Tibial artery (tissue), 4 donors: Measurements from ENCODE around the gene TMC2.
A peak's percentile ranks its signal among the peaks of the same experiment; 100 is the strongest.

Experiments used
- DNase-seq, 2 donors: peaks; one replicate each; pipeline ENCODE4 v3.0.0-alpha.2; 2019
- H3K27ac ChIP-seq, 2 donors: fragments of 200-600 bp; sonication (generic) in 1 of 2; 1 replicate in 1 of 2; 2 replicates in 1 of 2; pipeline ENCODE4 v1.5.1; 2018 to 2019; ENCODE audit warnings: mild to moderate bottlenecking in 1 of 2
- H3K27me3 ChIP-seq, 2 donors: fragments of 200-600 bp; sonication (generic) in 1 of 2; one replicate each; pipeline versions ENCODE4 v1.5.1 to v1.6.0; 2016 to 2019
- H3K36me3 ChIP-seq, 3 donors: fragments of 200-600 bp; sonication (generic) in 2 of 3; one replicate each; pipeline ENCODE4 v1.5.1; 2016 to 2019; ENCODE audit warnings: mild to moderate bottlenecking in 2 of 3
- H3K4me1 ChIP-seq, 4 donors: fragments of 200-600 bp; sonication (generic) in 2 of 4; 1 replicate in 3 of 4; 2 replicates in 1 of 4; pipeline ENCODE4 v1.5.1; 2016 to 2019
- H3K4me3 ChIP-seq, 2 donors: fragments of 200-600 bp; sonication (generic) in 1 of 2; 1 replicate in 1 of 2; 2 replicates in 1 of 2; pipeline ENCODE4 v1.5.1; 2018 to 2019; ENCODE audit warnings: mild to moderate bottlenecking in 2 of 2
- H3K9me3 ChIP-seq, 3 donors: fragments of 200-600 bp; sonication (generic) in 1 of 3; one replicate each; pipeline ENCODE4 v1.5.1; 2016 to 2019
- CTCF ChIP-seq, 2 experiments: fragments of 200-600 bp in 1 of 2; fragments of 450-650 bp in 1 of 2; IDR thresholded peaks; one replicate each; pipeline ENCODE4 v1.5.1; 2017 to 2019; ENCODE audit warnings: antibody characterized with exemption in 2 of 2, mild to moderate bottlenecking in 1 of 2, moderate library complexity in 1 of 2
- intact Hi-C: fragments of 100-400 bp; cut with DNase I; formaldehyde crosslinking; loops from one replicate; pipeline ENCODE4 v1.15.0; 2023; ENCODE audit warnings: low total_unique reads

TMC2 gene

GRCh38 chr20:2658414-2659354 lies 122.3 kb downstream of the TMC2 start:
- H3K4me1 ChIP-seq = peaks cover 0 to 19% (median 16%) of the 10 kb centered on the region in 4 donors
- TF ChIP-seq CTCF (IDR thresholded peaks at IDR 0.05) = no peak
- intact Hi-C loops = loop anchor here (10.0 kb wide), 2 partner anchors 134 to 184 kb away; partner anchors contain the start of gene SNRPB

GRCh38 chr20:2659547-2659946 lies 123.2 kb downstream of the TMC2 start:
- Histone ChIP-seq H3K9me3 (no peaks in the 10 kb centered on the region), H3K27ac (no peak overlapping the region), H3K36me3 (peaks cover 63 to 85% (median 76%) of the 10 kb centered on the region in 3 donors), H3K4me1 (peaks cover 0 to 13% (median 10%) of the 10 kb centered on the region in 4 donors), H3K4me3 (no peak overlapping the region), H3K27me3 (no peaks in the 10 kb centered on the region)
- no peak for TF ChIP-seq CTCF (IDR thresholded peaks at IDR 0.05)
- intact Hi-C loops = loop anchor here (10.0 kb wide), 2 partner anchors 135 to 185 kb away; partner anchors contain the start of gene SNRPB
- peak in 1 of 2 donors; percentile 49 for DNase-seq

More at GRCh38 chr20:2658414-2659354, 122.3 kb downstream of the TMC2 start:
- DNase-seq = peak in 1 of 2 donors; percentile 35
- no peaks in the 10 kb centered on the region for H3K27me3 ChIP-seq
- H3K4me3 ChIP-seq = no peak overlapping the region
- peaks cover 69 to 94% (median 81%) of the 10 kb centered on the region in 3 donors for H3K36me3 ChIP-seq
- H3K9me3 ChIP-seq = no peaks in the 10 kb centered on the region
- no peak overlapping the region for H3K27ac ChIP-seq

DNA sequence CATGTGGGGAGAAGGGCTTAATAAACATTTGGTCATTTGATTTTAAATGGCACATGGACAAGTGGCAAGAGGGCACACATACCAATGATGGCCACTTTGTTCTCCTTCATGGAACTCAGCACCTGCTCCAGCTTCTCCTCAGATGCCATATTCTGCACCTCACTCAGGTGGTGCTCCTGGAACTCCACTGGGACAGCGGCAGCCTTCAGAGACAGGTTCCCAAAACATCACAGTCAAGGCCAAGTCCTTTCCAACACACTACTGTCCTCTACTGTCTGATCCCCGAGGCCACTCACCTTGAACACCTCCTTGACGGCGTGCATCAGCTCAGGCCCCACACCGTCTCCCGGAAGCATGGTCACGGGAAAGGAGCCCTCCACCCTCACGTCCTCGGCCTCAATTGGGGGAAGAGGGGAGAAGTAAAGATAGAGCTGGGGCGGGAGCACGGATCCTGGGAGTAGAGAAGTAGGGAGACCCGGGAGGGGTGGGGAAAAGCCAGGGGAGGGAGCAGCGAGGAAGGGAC lies 127.1 kb downstream of the TMC2 start:
- Histone ChIP-seq H3K4me3 (peak overlapping the region; percentile 69 to 94), H3K9me3 (no peaks in the 10 kb centered on the region), H3K4me1 (peaks cover 0 to 17% (median 10%) of the 10 kb centered on the region in 4 donors), H3K36me3 (peaks cover 28 to 46% (median 37%) of the 10 kb centered on the region in 3 donors), H3K27me3 (no peaks in the 10 kb centered on the region), H3K27ac (peak overlapping the region; percentile 82 to 91)
- intact Hi-C loops = no loop called here
- DNase-seq = no peak
- no peak for TF ChIP-seq CTCF (IDR thresholded peaks at IDR 0.05)

GRCh38 chr20:2663887-2664719 lies 127.7 kb downstream of the TMC2 start, which contains the start of gene IDH3B:
IDH3B (minus strand) TSS chr20:2664216; CDS start chr20:2664188, 28 bp downstream.
- intact Hi-C loops = no loop called here
- no peak for TF ChIP-seq CTCF (IDR thresholded peaks at IDR 0.05)

GRCh38 chr20:2671977-2672376 lies 135.6 kb downstream of the TMC2 start:
- no peak overlapping the region for H3K27ac ChIP-seq
- no peak for TF ChIP-seq CTCF (IDR thresholded peaks at IDR 0.05)
- no peaks in the 10 kb centered on the region for H3K9me3 ChIP-seq
- no peaks in the 10 kb centered on the region for H3K27me3 ChIP-seq
- intact Hi-C loops = no loop called here
- no peak overlapping the region for H3K4me3 ChIP-seq
- no peaks in the 10 kb centered on the region for H3K36me3 ChIP-seq
- peak in 1 of 2 donors; percentile 24 for DNase-seq
- no peaks in the 10 kb centered on the region for H3K4me1 ChIP-seq

More at GRCh38 chr20:2663887-2664719, 127.7 kb downstream of the TMC2 start, which contains the start of gene IDH3B:
- DNase-seq = peak; percentile 91 to 96
- Histone ChIP-seq H3K4me1 (peaks cover 0 to 17% (median 10%) of the 10 kb centered on the region in 4 donors), H3K4me3 (peak within 1 kb of the TSS; percentile 69 to 94), H3K27ac (peak within 1 kb of the TSS; percentile 82 to 91), H3K27me3 (no peaks in the 10 kb centered on the region), H3K36me3 (peaks cover 24 to 40% (median 30%) of the 10 kb centered on the region in 3 donors), H3K9me3 (no peaks in the 10 kb centered on the region)
